GM21423 (cell line): Measurements from ENCODE around the gene CBR4.
"Not testable (repeated sequence)": the region's sequence is repeated elsewhere in the genome, so short reads cannot be mapped to it uniquely, and the experiment has no call there.

Source experiments
- ATAC-seq: cut with Tn5 transposase; IDR thresholded peaks from one replicate; pipeline ENCODE4 v1.9.1; 2021; ENCODE audit warnings: mild to moderate bottlenecking, moderate library complexity; ENCODE audit not compliant: unreplicated experiment

CBR4 gene

GRCh38 chr4:169035871-169036620 lies 26.0 kb upstream of the CBR4 start:
- not testable (repeated sequence) for ATAC-seq

- no peak for ATAC-seq
These were observed 23.6 kb upstream of the CBR4 start for GRCh38 chr4:169033660-169034059.

GRCh38 chr4:169032883-169033645 lies 23.0 kb upstream of the CBR4 start:
- no peak for ATAC-seq

DNA sequence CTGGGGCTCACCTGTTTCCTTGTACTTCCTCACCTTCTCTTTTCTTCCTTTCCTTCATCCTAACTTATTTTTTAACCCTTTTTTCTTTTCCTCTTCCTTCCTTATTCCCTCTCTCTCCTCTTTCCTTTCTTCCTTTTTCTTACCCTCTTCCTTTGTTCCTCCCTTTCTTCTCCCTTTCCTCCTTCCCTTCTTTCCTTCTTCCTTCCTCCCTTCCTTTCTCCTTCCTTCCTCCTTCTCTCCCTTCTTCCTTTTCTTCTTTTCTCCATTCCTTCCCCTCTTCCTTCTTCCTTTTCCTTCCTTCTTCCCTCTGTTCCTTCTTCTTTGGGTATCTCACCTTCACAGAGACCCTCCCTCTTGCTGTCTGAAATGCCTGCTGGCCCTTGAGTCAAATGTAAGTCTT lies 22.1 kb upstream of the CBR4 start:
- no peak for ATAC-seq

- ATAC-seq, result no peak
These were observed 21.3 kb upstream of the CBR4 start for GRCh38 chr4:169031392-169031791.

- no peak for ATAC-seq
These were observed 20.5 kb upstream of the CBR4 start for GRCh38 chr4:169030562-169030982.

DNA sequence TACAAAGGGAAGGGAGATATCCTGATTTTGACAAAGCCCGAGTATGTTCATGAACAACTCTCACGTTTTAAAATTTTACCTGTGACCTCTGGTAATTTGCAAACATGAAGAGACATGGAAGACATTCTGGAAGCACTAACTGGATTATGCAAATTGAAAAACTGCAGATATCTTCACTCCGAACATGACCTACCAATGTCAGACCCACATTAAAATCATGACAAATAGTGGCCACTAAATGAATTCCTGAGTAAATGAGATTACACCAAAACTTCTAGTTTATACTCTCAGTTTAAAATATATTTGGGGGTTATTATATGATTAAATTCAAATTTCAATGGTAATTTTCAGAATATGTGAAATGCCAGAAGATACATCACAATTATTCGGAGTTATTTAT lies 19.9 kb upstream of the CBR4 start:
- ATAC-seq, result no peak

DNA sequence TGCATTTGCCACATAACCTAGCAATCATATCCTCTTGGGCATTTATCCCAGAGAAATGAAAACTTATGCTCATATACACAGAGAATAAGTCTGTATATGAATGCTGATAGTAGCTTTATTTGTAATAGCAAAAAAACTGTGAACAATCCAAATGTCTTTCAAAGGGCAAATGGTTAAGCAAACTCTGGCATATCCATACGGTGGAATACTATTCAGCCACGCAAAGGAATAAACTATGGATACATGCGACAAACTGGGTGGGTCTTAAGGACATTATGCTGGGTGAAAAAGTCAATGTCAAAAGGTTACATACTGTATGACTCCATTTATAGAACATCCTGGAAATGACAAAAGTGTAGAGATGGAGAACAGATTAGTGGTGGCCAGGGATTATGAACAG lies 17.6 kb upstream of the CBR4 start:
- no peak for ATAC-seq

GRCh38 chr4:169025184-169025583 lies 15.1 kb upstream of the CBR4 start:
- no peak for ATAC-seq

GRCh38 chr4:169024762-169025161 lies 14.7 kb upstream of the CBR4 start:
- peak; percentile 87 for ATAC-seq

DNA sequence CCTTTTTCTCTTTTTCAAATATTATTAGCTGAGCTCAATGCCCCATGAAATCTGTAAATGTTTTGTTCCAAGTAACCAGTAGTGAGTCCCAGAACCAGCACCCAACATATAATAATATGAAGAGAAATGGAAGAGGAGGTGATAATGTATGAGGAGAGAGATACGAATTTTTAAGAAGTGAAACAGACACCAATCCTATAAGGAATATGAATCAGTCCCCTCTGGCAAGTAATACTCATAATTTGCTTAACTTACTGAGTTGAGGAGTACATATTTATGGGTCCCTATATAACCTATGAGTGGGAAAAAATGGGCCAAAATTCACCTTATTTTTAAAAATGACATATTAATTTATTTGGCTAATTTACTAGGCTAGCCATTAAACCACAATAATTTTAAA lies 8.4 kb upstream of the CBR4 start:
- ATAC-seq, result no peak

GRCh38 chr4:169017971-169018370 lies 7.9 kb upstream of the CBR4 start:
- ATAC-seq, result no peak

GRCh38 chr4:169015186-169015623 lies 5.2 kb upstream of the CBR4 start:
- ATAC-seq, result no peak

- ATAC-seq, result no peak
These were observed 4.5 kb upstream of the CBR4 start for GRCh38 chr4:169014586-169014985.

DNA sequence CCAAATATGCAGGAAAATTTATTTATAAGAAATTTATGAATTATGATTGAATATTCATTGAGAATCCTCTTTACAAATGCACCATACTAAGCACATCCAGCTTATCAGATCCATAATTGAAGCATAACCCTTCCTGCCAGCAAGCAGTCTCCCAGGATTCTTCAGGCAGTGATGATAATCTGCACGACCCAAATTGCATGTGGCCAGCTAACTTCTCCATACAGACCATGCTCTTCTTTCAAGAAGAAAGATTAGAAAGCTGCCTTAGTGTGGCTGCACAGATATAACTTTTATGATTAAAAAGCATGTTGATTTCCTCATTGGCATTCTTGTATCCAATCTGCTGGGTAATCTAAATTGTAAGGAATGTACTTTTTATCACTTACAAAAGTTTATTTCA lies 3.3 kb upstream of the CBR4 start:
- ATAC-seq, result no peak

GRCh38 chr4:169012049-169012448 lies 2.0 kb upstream of the CBR4 start:
- ATAC-seq, result no peak

DNA sequence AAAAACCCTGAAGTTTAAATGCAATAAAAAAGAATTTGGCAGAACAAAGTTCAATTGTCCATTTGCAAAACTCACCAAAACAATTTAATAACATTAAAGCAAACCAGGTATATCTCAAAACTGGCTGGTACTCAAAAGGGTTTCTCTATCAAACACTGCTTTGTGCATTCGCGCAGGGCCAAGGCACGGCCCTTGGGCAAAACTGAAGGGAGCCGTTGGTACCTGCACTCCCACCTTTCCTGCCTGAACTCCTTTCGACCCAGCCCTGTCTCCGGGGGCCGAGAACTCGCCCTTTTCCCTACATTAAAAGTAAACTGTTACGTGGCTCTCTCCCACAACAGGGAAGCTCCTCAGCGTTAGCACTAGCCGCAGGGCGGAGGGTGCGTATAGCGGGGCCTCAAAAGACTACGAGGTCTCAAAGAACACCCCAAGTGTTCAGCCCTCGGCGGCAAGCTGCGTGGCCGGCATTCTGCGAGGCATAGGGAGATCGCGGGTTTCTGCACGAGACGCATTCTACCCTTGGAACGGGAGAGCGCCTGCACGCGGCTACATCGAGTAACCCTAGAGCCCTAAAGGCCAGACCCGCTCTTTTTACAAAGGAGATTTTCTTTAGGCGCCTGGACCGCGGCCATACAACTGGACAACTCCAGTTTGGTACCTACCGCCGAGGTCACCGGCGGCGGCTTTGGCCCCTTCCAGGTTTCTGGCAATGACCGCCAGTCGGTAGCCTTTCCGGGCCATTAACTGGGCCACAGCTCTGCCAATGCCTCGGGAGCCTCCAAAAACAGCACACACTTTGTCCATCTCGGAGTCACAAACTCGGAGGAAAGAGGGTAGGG lies 550 bp downstream of the CBR4 start:
- peak; percentile 30 for ATAC-seq

GRCh38 chr4:169005453-169006099 lies 4.5 kb downstream of the CBR4 start:
- no peak for ATAC-seq

DNA sequence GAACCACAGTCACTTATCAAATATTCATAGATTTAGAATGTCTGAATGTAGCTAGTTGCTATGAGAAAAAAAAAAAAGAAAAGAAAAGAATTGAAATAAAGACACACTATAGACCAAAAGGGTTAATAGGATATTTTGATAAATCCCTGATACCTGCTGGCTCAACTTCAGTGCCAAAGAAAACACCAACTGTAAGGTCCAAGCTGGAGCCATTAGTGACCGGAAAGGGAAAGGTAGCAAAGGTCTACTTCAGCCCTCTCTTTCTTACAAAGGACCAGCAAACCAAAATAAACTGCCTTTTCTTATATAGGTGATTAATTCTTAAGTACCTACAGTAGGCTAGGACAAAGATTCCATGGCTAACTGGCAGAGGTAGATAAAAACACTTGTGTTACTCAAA lies 9.7 kb downstream of the CBR4 start:
- no peak for ATAC-seq

DNA sequence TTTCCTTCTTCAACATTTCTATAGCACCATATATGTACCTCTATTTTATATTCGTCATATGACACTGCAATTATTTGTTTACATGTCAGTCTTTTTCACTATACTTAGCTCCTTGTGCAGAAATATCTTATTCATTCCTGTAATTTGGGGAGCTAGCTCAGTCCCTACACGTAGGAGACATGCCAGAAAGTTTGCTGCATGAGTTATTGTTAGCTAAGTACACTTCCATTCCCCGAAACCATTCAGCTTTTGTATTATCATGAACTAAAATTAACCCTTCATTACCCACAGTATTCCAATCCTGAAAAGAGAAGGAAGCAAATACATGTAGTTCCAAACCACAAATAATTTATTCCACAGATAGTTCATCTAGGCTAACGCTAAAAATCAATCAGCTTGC lies 10.2 kb downstream of the CBR4 start:
- no peak for ATAC-seq

DNA sequence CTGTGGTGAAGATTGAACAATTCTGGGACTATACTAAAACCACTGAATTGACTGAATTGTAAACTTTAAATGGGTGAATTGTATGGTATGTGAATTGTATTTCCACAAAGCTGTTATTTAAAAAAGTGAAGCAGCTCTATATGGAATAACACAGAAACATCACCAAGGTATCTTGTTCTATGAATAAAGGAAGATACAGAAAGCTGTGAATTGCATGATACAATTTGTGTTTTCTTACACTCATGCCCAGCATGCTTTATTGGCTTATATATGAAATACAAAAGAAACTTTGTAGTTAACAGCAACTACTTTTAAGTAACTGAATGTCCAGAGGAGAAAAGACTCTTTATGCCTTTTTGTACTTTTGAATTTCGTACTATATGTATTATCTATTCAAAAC lies 11.5 kb downstream of the CBR4 start:
- no peak for ATAC-seq
